Left kidney (tissue), 2 donors: Measurements from ENCODE around the gene FLG. TPM values are rescaled to one million over a fixed set of nuclear protein-coding genes. Genes with fewer than 3 reads are reported as not detected.
"Not testable (repeated sequence)": the region's sequence is repeated elsewhere in the genome, so short reads cannot be mapped to it uniquely, and the experiment has no call there.

Experiments
- DNase-seq: peaks from one replicate; pipeline ENCODE4 v3.0.0-alpha.2; 2013
- polyA plus RNA-seq: library from polyadenylated mRNA; unstranded; fragments of 120-200 nt; gene quantifications from one replicate; pipeline ENCODE4 v1.2.1, GENCODE V29; 2013; ENCODE audit not compliant: insufficient read length

FLG gene
- polyA plus RNA-seq, 1 donor, result 4.4 TPM

GRCh38 chr1:152303139-152303872 is 21.7 kb downstream of the FLG start:
- DNase-seq, result not testable (repeated sequence)

GRCh38 chr1:152256394-152256793 is 68.6 kb downstream of the FLG start:
- DNase-seq, result not testable (repeated sequence)

Other genes with a start within 250 kb of the FLG start
- gene TCHHL1, start 236.2 kb downstream of the FLG start, polyA plus RNA-seq, result not detected
- 0.05 TPM for gene TCHH, start 209.8 kb downstream of the FLG start, polyA plus RNA-seq
- gene RPTN, start 166.0 kb downstream of the FLG start, polyA plus RNA-seq, result not detected
- 1.0 TPM for gene HRNR, start 101.0 kb downstream of the FLG start, polyA plus RNA-seq
- 0.40 TPM for gene FLG2, start 34.8 kb upstream of the FLG start, polyA plus RNA-seq
- gene CRNN, start 89.0 kb upstream of the FLG start, polyA plus RNA-seq, result not detected
- gene LCE5A, start 185.6 kb upstream of the FLG start, polyA plus RNA-seq, result 0.17 TPM
- not detected for gene CRCT1, start 189.2 kb upstream of the FLG start, polyA plus RNA-seq
- not detected for gene LCE3E, start 241.5 kb upstream of the FLG start, polyA plus RNA-seq